Heart left ventricle (tissue), 13 donors: ENCODE results near the gene SNX20.

ENCODE experiments used
- POLR2A ChIP-seq, 2 donors: fragments of 450-650 bp; IDR thresholded peaks; one replicate each; pipeline ENCODE4 v1.6.1; 2017; ENCODE audit warnings: antibody characterized with exemption in 2 of 2, mild to moderate bottlenecking in 2 of 2, moderate library complexity in 2 of 2
- TF ChIP-seq, protein P1 (sequence below), 12 donors: fragments of 200-600 bp; sonication (generic) in 4 of 12; IDR thresholded peaks; one replicate each; pipeline versions ENCODE4 v1.5.0 to v1.8.0; 2018 to 2022; ENCODE audit warnings: antibody characterized with exemption in 12 of 12, mild to moderate bottlenecking in 5 of 12
- donor health status: ischemic (EF 13 %, LVEDD 7.1; RV severe dilation, severe dysfunction).
- donor health status: DM: no; HTN: yes; CAD: no.
- donor health status: DM: no; HTN: no; CAD: no.
- donor health status: ischemic (EF 25% LVEDD 6.9; RV normal size, moderate dysfunction).
- donor health status: ischemic (EF 25% LVEDD 5.7; RV mildly dilated, moderate dysfunction).
- donor health status: ischemic (EF 35%, LVEDD 5.7; RV mildly dilated, moderate dysfunction).
- donor health status: nonischemic (EF 11% LVEDD 7.7; RV severe dilation, severe dysfunction).
- donor health status: DM: yes; HTN: yes; CAD: no.
- donor health status: PGD.
- donor health status: ischemic (EF 29% LVEDD 5.4; RV normal size, mild dysfunction).
- donor health status: nonischemic (EF 23%, LVEDD 6.1; RV moderate dilation, normal function).

DNA sequence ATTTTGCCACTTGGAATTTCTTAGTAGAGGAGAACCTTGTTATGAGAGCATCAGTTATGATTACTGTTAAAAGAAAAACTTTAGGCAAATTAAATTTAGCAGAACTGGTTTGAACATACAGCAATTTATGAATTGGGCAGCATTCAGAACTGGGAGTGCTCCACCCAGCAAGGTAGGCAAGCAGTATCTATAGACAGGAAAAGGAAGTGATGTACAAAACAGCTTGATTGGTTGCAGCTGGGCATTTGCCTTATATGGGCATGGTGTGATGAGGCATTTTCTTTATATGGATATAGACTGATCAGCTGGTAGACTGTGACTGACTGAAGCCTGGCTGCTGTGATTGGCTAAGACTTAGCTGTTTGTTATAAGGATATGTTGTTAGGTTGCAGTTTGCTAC lies 43.2 kb upstream of the SNX20 start:
- TF ChIP-seq, protein P1, sequence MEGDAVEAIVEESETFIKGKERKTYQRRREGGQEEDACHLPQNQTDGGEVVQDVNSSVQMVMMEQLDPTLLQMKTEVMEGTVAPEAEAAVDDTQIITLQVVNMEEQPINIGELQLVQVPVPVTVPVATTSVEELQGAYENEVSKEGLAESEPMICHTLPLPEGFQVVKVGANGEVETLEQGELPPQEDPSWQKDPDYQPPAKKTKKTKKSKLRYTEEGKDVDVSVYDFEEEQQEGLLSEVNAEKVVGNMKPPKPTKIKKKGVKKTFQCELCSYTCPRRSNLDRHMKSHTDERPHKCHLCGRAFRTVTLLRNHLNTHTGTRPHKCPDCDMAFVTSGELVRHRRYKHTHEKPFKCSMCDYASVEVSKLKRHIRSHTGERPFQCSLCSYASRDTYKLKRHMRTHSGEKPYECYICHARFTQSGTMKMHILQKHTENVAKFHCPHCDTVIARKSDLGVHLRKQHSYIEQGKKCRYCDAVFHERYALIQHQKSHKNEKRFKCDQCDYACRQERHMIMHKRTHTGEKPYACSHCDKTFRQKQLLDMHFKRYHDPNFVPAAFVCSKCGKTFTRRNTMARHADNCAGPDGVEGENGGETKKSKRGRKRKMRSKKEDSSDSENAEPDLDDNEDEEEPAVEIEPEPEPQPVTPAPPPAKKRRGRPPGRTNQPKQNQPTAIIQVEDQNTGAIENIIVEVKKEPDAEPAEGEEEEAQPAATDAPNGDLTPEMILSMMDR (IDR thresholded peaks at IDR 0.05): no peak
- no peak for TF ChIP-seq POLR2A (IDR thresholded peaks at IDR 0.05)
